Epithelial cell of esophagus (primary cell): ENCODE data around the gene TRAP1.

Source experiments
- DNase-seq: peaks from one replicate; pipeline ENCODE4 v3.0.0; 2010; ENCODE audit warnings: low read depth
- H3K4me3 ChIP-seq: 2 replicates; pipeline ENCODE4 v1.5.1; 2011; ENCODE audit warnings: mild to moderate bottlenecking, low read length, control low read depth
- TF ChIP-seq, protein P1 (sequence below): IDR thresholded peaks from 2 replicates; pipeline ENCODE4 v1.5.1; 2011; ENCODE audit warnings: low read depth, mild to moderate bottlenecking, low read length, control low read depth, inconsistent platforms; ENCODE audit not compliant: insufficient read depth; ENCODE audit errors: missing control alignments

The TRAP1 gene

GRCh38 chr16:3674513-3675295 is 42.6 kb downstream of the TRAP1 start:
- H3K4me3 ChIP-seq: no peak overlapping the region
- TF ChIP-seq, protein P1, sequence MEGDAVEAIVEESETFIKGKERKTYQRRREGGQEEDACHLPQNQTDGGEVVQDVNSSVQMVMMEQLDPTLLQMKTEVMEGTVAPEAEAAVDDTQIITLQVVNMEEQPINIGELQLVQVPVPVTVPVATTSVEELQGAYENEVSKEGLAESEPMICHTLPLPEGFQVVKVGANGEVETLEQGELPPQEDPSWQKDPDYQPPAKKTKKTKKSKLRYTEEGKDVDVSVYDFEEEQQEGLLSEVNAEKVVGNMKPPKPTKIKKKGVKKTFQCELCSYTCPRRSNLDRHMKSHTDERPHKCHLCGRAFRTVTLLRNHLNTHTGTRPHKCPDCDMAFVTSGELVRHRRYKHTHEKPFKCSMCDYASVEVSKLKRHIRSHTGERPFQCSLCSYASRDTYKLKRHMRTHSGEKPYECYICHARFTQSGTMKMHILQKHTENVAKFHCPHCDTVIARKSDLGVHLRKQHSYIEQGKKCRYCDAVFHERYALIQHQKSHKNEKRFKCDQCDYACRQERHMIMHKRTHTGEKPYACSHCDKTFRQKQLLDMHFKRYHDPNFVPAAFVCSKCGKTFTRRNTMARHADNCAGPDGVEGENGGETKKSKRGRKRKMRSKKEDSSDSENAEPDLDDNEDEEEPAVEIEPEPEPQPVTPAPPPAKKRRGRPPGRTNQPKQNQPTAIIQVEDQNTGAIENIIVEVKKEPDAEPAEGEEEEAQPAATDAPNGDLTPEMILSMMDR: no peak
- no peak for DNase-seq

GRCh38 chr16:3673676-3674377 is 43.5 kb downstream of the TRAP1 start:
- TF ChIP-seq, protein P1: no peak
- no peak overlapping the region for H3K4me3 ChIP-seq
- no peak for DNase-seq

- H3K4me3 ChIP-seq: no peak overlapping the region
- TF ChIP-seq, protein P1: no peak
- no peak for DNase-seq
Observed at GRCh38 chr16:3673201-3673600, 44.1 kb downstream of the TRAP1 start.

- no peak for DNase-seq
- TF ChIP-seq, protein P1: no peak
- H3K4me3 ChIP-seq: no peak overlapping the region
Observed at GRCh38 chr16:3672571-3673041, 44.7 kb downstream of the TRAP1 start.

- DNase-seq: no peak
- TF ChIP-seq, protein P1: no peak
- no peak overlapping the region for H3K4me3 ChIP-seq
Observed at GRCh38 chr16:3671424-3671823, 45.9 kb downstream of the TRAP1 start.

- TF ChIP-seq, protein P1: no peak
- no peak for DNase-seq
- H3K4me3 ChIP-seq: no peak overlapping the region
Observed at GRCh38 chr16:3670711-3671110, 46.6 kb downstream of the TRAP1 start.
